Right ventricle myocardium superior (tissue), 1 donor: ENCODE data around the gene SRCIN1. TPM values are rescaled to one million over a fixed set of nuclear protein-coding genes. Genes with fewer than 3 reads are reported as not detected.
A peak's percentile ranks its signal among the peaks of the same experiment; 100 is the strongest.

Experiments
- ATAC-seq: fragments of 200-7000 bp; cut with Tn5 transposase; one replicate; pipeline ENCODE4 v1.9.1; 2020; ENCODE audit warnings: mild to moderate bottlenecking; ENCODE audit not compliant: poor library complexity
- DNase-seq: peaks from one replicate; pipeline ENCODE4 v3.0.0-alpha.2; 2020
- intact Hi-C: fragments of 100-400 bp; cut with DNase I; formaldehyde crosslinking; loops from one replicate; pipeline ENCODE4 v1.11.2; 2022
- total RNA-seq: library from RNA; stranded (reverse); fragmentation: NEBNext Ultra II Directional; extraction: Animal tissue kit (Norgen Biotek cat#: 25700); gene quantifications from one replicate; pipeline ENCODE4 v1.2.1, GENCODE V29; 2021
- donor health status: DM: no; HTN: yes; CAD: no; lungs with severe emphysema.

SRCIN1 gene
- total RNA-seq, 1 donor from 2014 or later = 2.3 TPM

DNA sequence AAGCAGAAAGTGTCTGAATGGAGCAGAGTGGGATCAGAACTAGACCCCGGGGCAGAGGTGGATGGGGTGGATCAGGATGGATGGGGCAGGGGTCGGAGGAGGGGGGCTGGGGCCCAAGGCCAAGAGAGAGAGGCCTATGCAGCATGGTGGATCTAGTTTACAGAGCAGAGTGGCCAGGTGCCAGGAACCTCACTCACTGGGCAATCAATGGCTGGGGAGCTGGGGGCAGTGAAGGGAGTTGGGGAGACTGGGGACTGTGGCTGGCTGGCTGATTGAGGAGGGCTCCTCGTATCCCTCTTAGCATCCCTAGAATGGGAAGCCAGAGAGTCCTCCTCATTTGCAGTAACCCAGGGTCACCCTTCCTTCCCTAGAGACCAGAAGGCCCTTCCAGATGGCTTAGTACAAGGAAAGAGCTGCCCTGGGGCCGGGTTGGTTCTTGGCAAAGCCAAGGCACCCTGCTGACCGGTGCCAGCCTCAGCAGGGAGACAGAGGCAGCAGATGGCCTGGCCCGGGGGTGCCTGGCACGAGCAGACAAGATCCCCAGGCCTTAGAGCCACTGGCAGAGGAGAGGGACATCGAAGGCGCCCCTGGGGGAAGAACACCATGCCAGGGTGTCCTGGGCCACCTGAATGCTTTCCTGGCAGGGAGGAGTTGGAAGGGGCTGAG lies 36.8 kb downstream of the SRCIN1 start:
- DNase-seq (no peak), ATAC-seq (no peak)
- intact Hi-C loops = no loop called here

DNA sequence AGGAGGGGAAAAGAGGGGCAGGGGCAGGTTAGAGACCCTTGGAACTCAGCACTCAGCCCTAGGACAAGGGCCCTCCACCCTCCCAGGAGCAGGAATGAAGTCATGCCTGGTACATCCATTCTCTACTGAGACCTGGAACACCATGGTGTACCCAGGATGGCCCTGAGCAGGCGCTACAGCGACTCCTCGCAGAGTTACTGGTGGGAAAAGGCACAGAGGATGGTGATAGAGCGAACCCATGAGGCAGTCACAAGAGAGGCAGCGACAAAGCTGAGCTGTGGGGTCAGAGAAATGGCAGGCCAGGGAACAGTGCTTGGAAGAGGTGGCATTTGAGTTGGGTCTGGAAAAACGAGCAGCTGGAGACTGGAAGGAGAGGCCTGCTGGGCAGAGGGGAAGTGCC lies 37.5 kb downstream of the SRCIN1 start:
- DNase-seq (no peak), ATAC-seq (no peak)
- intact Hi-C loops = no loop called here

DNA sequence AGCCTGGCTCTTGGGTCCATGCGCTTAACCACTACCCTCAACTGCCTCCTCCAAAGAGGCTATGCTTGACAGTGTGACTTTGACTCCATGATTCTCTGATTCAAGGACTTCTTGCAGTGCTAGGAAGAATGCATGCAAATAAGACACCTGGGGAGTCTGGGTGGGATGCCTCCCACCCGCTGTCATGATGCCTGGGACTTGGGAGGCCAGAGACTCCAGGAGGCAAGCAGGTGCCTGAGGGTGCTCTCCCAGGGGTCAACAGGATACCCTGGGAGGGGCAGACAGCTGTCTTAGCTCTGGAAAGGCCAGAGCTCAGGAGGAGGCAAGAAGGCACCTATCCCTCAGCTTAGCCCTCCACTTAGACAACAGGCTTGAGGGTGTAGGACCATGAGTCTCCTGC lies 38.4 kb downstream of the SRCIN1 start:
- ATAC-seq = no peak
- no peak for DNase-seq
- intact Hi-C loops = no loop called here

DNA sequence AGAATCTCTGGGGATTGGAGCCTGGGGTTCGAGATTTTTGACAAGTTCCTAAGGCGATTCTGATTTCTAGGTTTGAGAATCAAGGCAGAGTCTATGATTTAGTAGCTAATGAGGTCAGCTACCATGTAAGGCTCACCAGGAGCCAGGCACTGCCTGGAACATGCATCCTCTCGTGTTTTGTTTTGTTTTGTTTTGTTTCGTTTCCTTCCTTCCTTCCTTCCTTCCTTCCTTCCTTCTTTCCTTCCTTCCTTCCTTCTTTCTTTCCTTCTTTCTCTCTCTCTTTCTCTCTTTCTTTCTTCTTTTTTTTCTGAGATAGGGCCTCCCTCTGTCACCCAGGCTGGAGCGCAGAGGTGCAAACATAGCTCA lies 39.1 kb downstream of the SRCIN1 start:
- DNase-seq (no peak), ATAC-seq (no peak)
- intact Hi-C loops = no loop called here

DNA sequence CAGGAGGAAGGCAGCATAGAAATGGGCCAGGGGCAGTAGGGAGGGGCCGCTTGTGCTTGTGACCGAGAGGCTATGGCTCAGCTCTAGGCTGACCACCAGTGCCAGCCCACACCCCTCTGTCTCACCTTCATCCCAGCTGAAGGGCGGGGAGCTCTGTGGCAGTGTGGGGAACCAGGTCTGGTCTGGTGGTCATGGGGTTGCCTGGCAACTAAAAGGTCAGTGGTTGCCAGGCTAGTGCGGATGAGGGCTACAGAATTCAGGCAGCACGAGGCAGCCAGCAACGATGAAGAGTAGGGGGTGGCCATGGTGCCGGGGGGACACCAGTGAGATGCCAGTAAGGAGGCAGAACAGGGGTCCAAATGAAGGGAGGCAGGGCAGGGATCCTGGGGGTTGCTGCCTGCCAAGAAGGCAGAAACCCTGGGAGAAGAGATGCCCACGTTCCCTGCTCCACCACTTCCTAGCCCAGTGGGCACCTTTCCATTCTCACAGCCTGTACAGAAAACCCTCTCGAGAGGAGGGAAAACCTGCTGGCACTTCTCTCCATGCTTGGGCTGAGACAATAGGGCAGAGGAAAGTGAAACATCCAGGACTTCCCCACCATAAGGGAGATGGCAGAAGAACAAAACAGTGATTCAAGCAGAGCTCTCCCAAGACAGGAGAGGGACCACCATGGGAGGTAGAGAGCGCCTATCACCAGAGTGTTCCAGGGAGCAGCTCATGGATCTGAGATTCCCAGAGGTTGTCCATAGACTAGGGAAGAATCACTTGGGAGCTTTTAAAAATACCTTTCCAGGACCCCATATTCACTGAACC lies 39.7 kb downstream of the SRCIN1 start:
- intact Hi-C loops = no loop called here
- DNase-seq (no peak), ATAC-seq (no peak)

DNA sequence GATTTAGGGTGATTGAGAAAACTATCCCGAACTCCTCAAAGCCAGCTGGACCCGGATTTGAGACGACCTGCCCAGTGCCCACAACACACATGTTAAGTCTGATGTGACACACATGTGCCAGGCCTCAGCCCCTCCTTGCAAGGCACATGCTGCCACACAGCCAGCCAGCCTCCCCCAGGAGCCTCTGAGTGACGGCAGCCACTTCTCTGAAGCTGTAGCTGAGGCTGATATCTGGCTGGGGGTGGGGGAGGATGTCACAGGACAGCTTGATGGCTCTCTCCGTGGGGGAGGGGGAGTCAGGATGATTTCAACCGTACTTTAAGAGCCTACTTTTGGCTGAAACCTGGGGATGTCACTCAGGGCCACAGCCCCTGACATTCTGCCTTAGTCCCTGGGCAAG lies 40.9 kb downstream of the SRCIN1 start:
- DNase-seq (no peak), ATAC-seq (no peak)
- intact Hi-C loops = no loop called here

DNA sequence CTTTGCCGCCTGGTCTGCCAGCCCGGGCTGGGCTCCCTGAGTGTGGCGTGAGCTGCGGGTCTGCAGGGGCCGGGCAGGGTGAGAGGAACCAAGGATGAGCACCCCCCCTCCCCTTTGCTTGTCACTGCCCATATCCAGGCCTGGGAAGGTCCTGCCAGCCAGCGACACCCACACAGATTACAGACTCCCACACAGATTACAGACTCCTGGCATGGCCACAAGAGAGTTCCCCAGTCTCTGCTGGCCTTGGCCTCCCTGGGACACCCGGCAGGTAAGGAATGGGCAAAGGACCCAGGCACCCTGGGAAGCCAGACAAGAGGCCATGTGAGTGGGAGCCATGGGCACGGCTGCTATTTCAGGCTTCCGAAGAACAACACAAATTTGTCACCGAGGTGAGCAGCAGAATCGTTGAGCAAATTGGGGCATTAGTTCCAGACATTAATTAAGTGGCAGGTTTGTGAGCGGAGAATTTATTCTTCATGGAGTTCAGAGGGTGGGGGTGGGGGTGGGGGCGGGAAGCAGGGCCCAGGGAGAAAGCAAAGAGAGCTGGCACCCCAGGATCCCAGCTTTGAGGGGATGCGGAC lies 41.4 kb downstream of the SRCIN1 start:
- ATAC-seq (no peak), DNase-seq (no peak)
- intact Hi-C loops = no loop called here

DNA sequence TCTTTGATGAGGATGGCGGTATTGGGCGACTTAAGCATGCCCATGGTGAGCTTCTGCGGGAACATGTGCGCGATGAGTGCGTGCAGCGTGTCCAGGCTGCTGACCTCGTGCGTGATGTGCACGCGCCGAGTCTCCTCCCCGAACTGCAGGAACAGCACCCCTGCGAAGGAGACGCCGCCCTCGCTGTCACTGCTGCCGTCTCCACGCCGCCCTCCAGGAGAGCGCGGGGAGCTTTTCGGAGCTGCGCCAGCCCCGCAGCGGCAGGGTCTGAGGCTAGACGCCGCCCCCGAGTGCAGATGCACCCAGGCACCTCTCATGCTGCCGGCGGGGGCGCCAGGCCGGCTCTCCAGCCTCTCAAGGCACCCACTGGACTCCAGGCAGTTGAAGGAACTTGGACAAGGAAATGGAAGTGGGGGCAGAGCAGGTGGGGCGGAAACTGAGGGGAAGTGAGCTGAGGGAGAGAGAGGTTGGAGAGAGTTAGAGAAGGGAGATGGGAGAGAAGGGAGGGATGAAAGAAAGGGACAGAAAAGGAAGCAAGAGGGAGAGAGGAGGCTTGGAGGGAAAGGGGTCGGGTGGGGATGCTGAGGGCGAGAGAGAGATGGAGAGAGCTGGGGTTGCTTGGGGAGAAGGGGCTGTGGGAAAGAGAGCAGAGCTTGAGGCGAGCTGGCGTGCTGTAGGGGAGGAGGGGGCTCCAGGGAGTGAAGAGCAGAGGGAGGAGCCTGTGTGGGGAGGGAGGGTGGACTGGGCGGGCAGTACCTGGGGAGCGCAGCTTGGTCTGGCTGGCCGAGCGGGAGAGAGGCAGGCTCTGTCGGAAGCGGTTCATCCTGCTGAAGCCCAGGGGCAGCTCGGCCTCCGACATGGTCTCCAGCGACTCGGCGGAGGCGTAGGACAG lies 42.1 kb downstream of the SRCIN1 start:
- ATAC-seq (no peak), DNase-seq (no peak)
- intact Hi-C loops = no loop called here

DNA sequence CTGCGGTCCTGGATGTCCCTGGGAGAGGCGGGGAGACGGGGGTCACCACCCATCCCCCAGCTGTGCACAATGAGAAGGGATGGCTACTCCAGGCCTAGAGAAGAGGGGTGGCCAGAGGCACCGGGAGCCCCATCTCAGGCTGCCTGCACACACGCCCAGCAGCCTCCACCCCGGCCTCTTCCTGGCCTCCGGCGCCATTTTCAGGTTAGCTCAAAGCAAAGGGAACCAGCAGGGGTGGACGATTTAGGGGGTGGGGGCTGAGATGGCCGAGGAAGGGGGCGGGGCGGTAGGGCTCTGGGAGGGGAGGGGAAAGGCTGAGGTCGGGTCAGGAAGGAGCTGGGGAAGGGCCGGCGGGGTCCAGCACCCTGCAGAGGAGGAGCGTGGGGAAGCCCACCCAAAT lies 42.8 kb downstream of the SRCIN1 start:
- intact Hi-C loops = no loop called here
- no peak for ATAC-seq
- DNase-seq = no peak

DNA sequence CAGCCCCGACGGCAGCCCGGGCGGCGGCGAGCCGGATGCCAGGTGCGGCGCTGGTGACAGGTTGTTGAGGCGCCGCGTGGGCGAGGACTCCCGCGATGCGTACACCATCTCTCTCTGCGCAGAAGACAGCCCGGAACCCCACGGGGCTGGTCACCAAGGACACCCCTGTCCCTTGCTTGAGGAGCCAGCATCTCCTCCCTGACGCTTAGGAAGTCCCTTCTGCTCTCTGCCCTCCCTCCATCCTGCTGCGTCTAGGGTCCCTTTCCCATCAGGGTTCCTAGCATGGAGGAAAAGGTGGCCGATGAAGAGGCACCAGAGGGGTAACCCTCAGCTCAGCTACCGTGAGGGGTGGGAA lies 43.6 kb downstream of the SRCIN1 start:
- DNase-seq (no peak), ATAC-seq (no peak)
- intact Hi-C loops = no loop called here

DNA sequence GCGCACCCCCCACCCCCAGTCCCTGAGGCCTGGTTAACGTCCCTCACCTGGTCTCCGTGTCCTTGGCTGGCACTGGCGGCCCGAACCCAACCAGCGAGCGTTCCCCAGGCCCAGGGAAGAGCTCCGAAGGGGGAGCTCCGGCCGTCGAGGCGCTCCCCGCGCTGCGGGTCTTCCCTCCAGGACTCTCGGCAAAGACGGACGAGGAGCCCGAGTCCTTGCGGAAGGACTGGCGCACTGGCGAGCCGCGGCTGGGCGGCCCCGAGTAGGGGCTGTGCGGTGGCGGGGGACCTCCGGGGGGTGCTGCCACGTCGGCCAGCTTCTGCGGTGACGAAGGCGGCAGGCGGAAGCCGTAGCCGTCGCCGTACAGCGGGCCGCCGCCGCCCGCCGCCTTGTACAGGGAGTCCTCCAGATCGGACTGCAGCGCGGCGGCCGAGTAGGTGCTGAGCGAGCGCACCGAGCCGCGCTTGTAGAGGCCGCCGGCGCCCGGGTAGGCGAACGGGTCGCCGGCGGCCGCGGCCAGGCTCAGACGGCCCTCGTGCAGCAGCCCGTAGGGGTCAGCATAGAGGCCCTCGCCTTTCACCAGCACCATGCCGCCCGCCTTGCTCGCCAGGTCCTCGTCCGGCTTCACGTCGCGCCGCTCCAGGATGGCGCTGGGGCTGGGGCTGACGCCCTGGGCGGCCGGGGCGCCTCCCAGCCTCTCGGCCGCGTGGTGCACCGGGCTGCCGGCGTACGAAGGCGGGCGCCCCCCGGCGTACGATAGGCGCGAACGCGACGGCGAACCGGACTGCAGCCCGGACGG lies 44.1 kb downstream of the SRCIN1 start:
- ATAC-seq = no peak
- no peak for DNase-seq
- intact Hi-C loops = no loop called here

DNA sequence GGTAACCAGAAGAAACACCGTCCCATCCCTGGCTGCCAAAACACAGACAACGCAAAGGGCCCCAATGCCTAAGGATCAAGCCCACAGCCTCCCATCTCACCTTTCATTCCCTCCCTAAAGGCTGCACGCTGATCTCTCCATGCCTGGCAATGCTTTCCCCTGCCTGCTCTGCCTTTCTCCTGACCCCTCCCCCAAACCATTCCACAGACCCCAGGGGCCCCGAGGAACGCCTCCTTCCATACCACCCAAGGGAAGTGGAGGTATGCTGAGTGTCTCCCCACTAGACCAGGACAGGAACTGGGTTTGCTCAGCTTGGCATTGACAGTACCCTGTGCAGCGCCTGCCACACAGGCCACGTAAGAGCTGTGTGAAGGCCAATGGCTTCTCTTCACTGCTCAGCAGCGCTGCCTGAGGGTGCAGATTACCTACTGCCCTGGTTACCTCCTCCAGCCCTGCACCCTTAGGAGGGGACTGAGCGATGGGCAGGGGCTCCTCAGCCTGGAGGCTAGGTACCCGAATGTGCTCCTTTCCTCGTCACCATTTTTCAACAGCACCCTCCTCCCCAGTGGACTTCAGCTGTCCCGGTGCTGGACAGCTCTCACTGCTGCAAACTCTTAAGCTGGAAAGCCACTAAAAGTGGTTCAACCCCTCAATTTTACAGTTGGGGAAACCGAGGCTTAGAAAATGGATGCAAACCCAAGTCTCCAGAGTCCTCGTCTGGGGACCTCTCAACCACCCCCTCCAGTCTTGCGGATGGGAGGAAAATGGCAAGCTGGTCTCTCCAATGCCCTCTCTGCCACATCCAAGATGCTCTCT lies 45.0 kb downstream of the SRCIN1 start:
- intact Hi-C loops = no loop called here
- no peak for DNase-seq
- no peak for ATAC-seq

DNA sequence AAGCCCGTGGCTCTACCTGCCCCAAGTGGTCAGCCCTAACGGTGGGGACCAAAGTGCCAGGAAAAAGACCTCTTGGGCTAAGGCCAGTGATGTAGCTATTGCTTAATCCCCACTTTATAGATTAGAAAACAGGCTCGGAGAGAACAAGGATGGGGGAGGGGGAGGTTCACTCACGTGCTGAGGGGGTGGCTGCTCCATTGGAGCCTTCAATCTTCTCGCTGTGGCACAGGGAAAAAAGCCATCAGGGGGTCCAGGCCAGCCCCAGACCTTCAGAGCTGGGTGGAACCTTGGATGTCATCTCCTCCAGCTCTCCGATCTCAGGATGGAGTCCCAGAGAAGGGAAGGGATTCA lies 45.9 kb downstream of the SRCIN1 start:
- intact Hi-C loops = loop anchor here (2.0 kb wide), 1 partner anchor 107 kb away; no protein-coding TSS in a partner anchor
- ATAC-seq = no peak
- no peak for DNase-seq

DNA sequence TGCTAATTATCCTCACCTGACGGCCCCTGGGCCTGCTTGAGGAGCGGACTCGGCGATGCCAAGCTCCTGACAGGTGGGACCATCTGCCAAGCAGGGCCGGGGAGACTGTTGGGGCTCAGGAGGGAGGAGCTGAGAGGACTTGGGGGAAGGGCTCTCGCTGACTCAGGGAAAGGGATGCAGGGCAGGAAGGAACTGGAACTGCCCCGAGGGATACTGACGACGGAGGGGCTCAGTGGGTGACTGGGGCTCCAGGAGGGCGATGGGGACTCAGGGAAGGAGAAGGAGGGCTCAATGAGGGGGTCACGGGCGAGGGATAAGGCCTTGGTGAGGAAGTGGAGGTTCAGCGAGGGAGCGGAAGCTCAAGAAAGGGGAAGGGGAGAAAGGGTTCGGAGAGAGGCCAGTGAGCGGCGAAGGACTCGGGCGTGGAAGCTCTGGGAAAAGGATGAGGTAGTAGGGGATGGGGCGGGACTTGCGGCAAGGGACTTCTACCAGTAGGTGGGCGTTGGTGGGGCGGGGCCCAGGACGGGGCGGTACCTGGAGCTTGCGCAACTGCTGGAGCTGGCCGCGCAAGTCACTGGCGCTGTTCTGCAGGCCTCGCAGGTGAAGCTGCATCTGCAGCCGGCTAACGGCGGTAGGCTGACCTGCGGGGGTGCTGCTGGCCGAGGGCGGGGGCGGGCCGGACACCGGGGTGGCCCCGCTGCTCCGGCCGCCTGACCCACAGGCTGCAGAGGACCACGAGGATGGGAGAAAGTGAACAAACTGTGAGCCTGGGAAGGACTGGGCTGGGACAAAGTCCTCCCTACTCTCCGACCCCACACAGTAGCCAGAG lies 46.5 kb downstream of the SRCIN1 start:
- intact Hi-C loops = loop anchor here (2.0 kb wide), 1 partner anchor 108 kb away; no protein-coding TSS in a partner anchor
- DNase-seq = peak; percentile 87
- ATAC-seq = peak; percentile 64

DNA sequence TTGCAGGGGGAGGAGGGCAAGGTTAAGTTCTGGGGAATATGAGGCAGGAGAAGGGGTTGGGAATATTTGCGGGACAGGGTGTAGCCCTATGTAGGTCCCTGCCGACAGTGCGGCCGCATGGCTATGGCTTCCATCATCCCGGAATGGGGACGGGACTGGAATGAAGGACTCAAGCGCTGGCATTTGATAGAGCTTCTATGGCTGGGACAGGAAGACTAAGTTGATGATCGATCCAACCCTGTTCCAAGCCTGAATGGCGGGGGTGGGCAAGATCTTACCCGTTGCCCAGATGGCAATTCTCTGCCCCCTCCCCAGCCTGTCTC lies 47.1 kb downstream of the SRCIN1 start:
- no peak for DNase-seq
- peak; percentile 2 for ATAC-seq
- intact Hi-C loops = loop anchor here (2.0 kb wide), 1 partner anchor 108 kb away; no protein-coding TSS in a partner anchor

DNA sequence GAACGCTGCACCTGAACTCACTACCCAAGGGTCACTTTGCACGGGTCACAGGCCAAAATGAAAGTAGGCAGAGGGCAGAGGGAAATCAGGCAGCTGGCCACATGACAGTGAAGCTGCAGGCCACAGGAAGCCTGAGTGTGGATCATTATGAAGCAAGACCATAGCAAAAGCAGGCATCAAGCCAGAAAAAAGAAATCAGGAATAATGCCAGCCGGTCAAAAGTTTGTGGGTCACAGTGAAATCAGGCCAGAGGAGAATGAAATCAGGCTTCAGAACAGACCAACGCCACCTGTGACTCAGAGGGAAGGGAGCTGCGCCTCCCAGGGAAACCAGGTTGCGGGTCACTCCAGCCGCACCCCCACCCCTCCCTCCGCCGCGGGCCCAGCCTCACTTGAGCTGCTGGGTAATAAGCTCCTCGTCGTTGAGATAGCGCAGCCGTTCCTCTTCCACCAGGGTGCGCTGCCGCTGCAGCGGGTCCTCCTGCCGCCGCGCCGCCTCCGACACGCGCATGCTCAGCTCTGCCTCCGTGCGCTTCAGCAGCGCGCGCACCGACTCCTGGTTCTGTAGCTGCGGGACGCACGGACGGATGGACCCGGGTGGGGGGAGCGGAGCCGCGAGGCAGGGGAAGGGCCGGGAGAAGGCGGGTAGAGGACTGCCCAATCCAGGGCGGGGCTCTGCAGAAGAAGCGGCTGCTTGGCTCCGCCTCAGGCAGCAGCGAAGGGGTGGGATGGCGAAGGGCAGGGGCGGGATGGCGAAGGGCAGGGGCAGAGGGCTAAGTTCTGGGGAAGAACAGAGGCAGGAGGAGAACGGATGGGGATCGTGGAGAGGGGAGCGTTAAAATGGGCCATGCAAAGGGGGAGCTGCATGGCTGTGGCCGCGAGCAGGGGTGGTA lies 47.7 kb downstream of the SRCIN1 start:
- intact Hi-C loops = loop anchor here (2.0 kb wide), 1 partner anchor 109 kb away; no protein-coding TSS in a partner anchor
- DNase-seq (peak; percentile 95), ATAC-seq (peak; percentile 97)
